Spleen (tissue), 11 donors: ENCODE data around the gene TRUB1. TPM values are rescaled to one million over a fixed set of nuclear protein-coding genes. Genes with fewer than 3 reads are reported as not detected.

Experiments
- DNase-seq: peaks from one replicate; pipeline ENCODE4 v3.0.0-alpha.2; 2020
- H3K27ac ChIP-seq, 8 donors: fragments of 200-600 bp; sonication (generic) in 7 of 8; 1 replicate in 4 of 8; 2 replicates in 4 of 8; pipeline versions ENCODE4 v1.5.0 to v1.8.0; 2016 to 2021; ENCODE audit warnings: inconsistent platforms in 4 of 8, mild to moderate bottlenecking in 4 of 8, moderate library complexity in 1 of 8
- H3K27me3 ChIP-seq, 7 donors: fragments of 200-600 bp; sonication (generic) in 6 of 7; replicated peaks in 1 of 7; 1 replicate in 4 of 7; 2 replicates in 3 of 7; pipeline versions ENCODE4 v1.5.0 to v1.8.0; 2016 to 2021; ENCODE audit warnings: inconsistent platforms in 3 of 7, mild to moderate bottlenecking in 1 of 7
- H3K36me3 ChIP-seq, 6 donors: fragments of 200-600 bp; sonication (generic) in 5 of 6; 1 replicate in 4 of 6; 2 replicates in 2 of 6; pipeline versions ENCODE4 v1.5.0 to v1.8.0; 2016 to 2021; ENCODE audit warnings: inconsistent platforms in 2 of 6
- H3K4me1 ChIP-seq, 6 donors: fragments of 200-600 bp; sonication (generic) in 5 of 6; 1 replicate in 3 of 6; 2 replicates in 3 of 6; pipeline versions ENCODE4 v1.5.0 to v1.8.0; 2016 to 2021; ENCODE audit warnings: inconsistent platforms in 3 of 6
- H3K4me3 ChIP-seq, 8 donors: fragments of 200-600 bp; sonication (generic) in 7 of 8; 1 replicate in 4 of 8; 2 replicates in 4 of 8; pipeline versions ENCODE4 v1.5.0 to v1.8.0; 2016 to 2021; ENCODE audit warnings: inconsistent platforms in 4 of 8, mild to moderate bottlenecking in 4 of 8, moderate library complexity in 2 of 8
- H3K9me3 ChIP-seq, 8 donors: fragments of 200-600 bp; sonication (generic) in 7 of 8; 1 replicate in 4 of 8; 2 replicates in 4 of 8; pipeline versions ENCODE4 v1.5.0 to v1.8.0; 2016 to 2021; ENCODE audit warnings: inconsistent platforms in 4 of 8
- CTCF ChIP-seq, 11 experiments: fragments of 200-600 bp in 7 of 11; fragments of 450-650 bp in 4 of 11; sonication (generic) in 4 of 11; IDR thresholded peaks in 8 of 11; conservative IDR thresholded peaks in 3 of 11; 1 replicate in 7 of 11; 2 replicates in 4 of 11; pipeline versions ENCODE4 v1.4.0 to v1.8.0; 2016 to 2021; ENCODE audit warnings: antibody characterized with exemption in 11 of 11, inconsistent platforms in 4 of 11, mild to moderate bottlenecking in 1 of 11
- POLR2A ChIP-seq, 3 donors: fragments of 450-650 bp; IDR thresholded peaks; one replicate each; pipeline ENCODE4 v1.5.1; 2017; ENCODE audit warnings: antibody characterized with exemption in 3 of 3, mild to moderate bottlenecking in 1 of 3
- POLR2AphosphoS5 ChIP-seq, 3 donors: sonication (generic); formaldehyde crosslinking; IDR thresholded peaks; one replicate each; pipeline ENCODE4 v1.5.1; 2017; ENCODE audit warnings: antibody characterized with exemption in 3 of 3
- WGBS, 5 donors: extraction: QIAGEN DNeasy Blood & Tissue Kit in 3 of 5; methylation state at CpG; one replicate each; pipeline versions ENCODE4 v1.1.5 to v1.1.7; 2013 to 2018; 5-methylcytosine and 5-hydroxymethylcytosine counted together
- intact Hi-C: fragments of 100-400 bp; cut with DNase I; formaldehyde crosslinking; loops from one replicate; pipeline ENCODE4 v1.15.0; 2023; ENCODE audit warnings: low total_unique reads
- polyA plus RNA-seq, 3 donors: library from polyadenylated mRNA; stranded (reverse); fragments of 200-250 nt; gene quantifications; one replicate each; pipeline ENCODE4 v1.2.1, GENCODE V29; 2013
- total RNA-seq, 7 donors: library from RNA; depleted of rRNA in 3 of 7; stranded (reverse); fragments of >200 nt in 3 of 7; fragmentation: NEBNext Ultra II Directional in 4 of 7; extraction: Animal tissue kit (Norgen Biotek cat#: 25700) in 4 of 7; gene quantifications; one replicate each; pipeline versions ENCODE4 v1.1.0 to v1.2.1, GENCODE V29; 2016 to 2021
- donor health status: healthy with polysubstance abuse.
- donor health status: DM: no; HTN: no; CAD: no; lungs with moderate emphysema.
- donor health status: DM: no; HTN: no; CAD: no.
- donor health status: Bipolar disorder and iron deficiency.
- donor health status: healthy.
- donor health status: DM: no; HTN: no; CAD: no.
- donor health status: DM: yes; HTN: yes; CAD: no.

Gene TRUB1
- total and polyA plus RNA-seq, 10 donors: 4.8 to 22.8 (median 12.8) TPM

- H3K27me3 ChIP-seq: no peaks in the 10 kb centered on the region
- H3K9me3 ChIP-seq: no peaks in the 10 kb centered on the region
- TF ChIP-seq POLR2AphosphoS5 (IDR thresholded peaks at IDR 0.05) (no peak), CTCF (IDR thresholded peaks at IDR 0.05 in 8 of 11, conservative IDR thresholded peaks at IDR 0.05 in 3 of 11) (no peak), POLR2A (IDR thresholded peaks at IDR 0.05) (no peak)
- WGBS, 5 donors: 86 to 96% (median 87%) methylated on average over 3 of the region's 3 CpGs
- intact Hi-C loops: no loop called here
- no peaks in the 10 kb centered on the region for H3K36me3 ChIP-seq
- no peak overlapping the region for H3K27ac ChIP-seq
- H3K4me3 ChIP-seq: no peak overlapping the region
- no peak for DNase-seq
- no peaks in the 10 kb centered on the region for H3K4me1 ChIP-seq
These were observed 40.4 kb upstream of the TRUB1 start for GRCh38 chr10:114897593-114897992.

GRCh38 chr10:114899982-114900381 is 38.0 kb upstream of the TRUB1 start:
- Histone ChIP-seq H3K4me3 (no peak overlapping the region), H3K9me3 (no peaks in the 10 kb centered on the region), H3K36me3 (no peaks in the 10 kb centered on the region), H3K4me1 (no peaks in the 10 kb centered on the region), H3K27me3 (peaks cover 0 to 3% (median 0%) of the 10 kb centered on the region in 7 donors), H3K27ac (no peak overlapping the region)
- intact Hi-C loops: no loop called here
- DNase-seq: no peak
- TF ChIP-seq POLR2A (IDR thresholded peaks at IDR 0.05) (no peak), POLR2AphosphoS5 (IDR thresholded peaks at IDR 0.05) (no peak), CTCF (IDR thresholded peaks at IDR 0.05 in 8 of 11, conservative IDR thresholded peaks at IDR 0.05 in 3 of 11) (no peak)
- 79 to 97% (median 89%) methylated on average over 2 of the region's 2 CpGs for WGBS, 5 donors

- 90 to 96% (median 93%) methylated on average over 12 of the region's 12 CpGs for WGBS, 5 donors
These were observed 37.3 kb upstream of the TRUB1 start for GRCh38 chr10:114900658-114901057.

GRCh38 chr10:114902151-114902550 is 35.8 kb upstream of the TRUB1 start:
- H3K4me1 ChIP-seq: no peaks in the 10 kb centered on the region
- intact Hi-C loops: no loop called here
- WGBS, 5 donors: 76 to 85% (median 82%) methylated on average over 1 of the region's 1 CpG

More at GRCh38 chr10:114900658-114901057, 37.3 kb upstream of the TRUB1 start:
- H3K36me3 ChIP-seq: no peaks in the 10 kb centered on the region
- H3K4me1 ChIP-seq: no peaks in the 10 kb centered on the region
- H3K9me3 ChIP-seq: no peaks in the 10 kb centered on the region
- no peak for DNase-seq
- intact Hi-C loops: no loop called here
- no peak overlapping the region for H3K4me3 ChIP-seq
- no peak overlapping the region for H3K27ac ChIP-seq
- TF ChIP-seq CTCF (IDR thresholded peaks at IDR 0.05 in 8 of 11, conservative IDR thresholded peaks at IDR 0.05 in 3 of 11): no peak
- TF ChIP-seq POLR2A (IDR thresholded peaks at IDR 0.05): no peak
- no peak for TF ChIP-seq POLR2AphosphoS5 (IDR thresholded peaks at IDR 0.05)
- H3K27me3 ChIP-seq: peaks cover 0 to 3% (median 0%) of the 10 kb centered on the region in 7 donors

More at GRCh38 chr10:114902151-114902550, 35.8 kb upstream of the TRUB1 start:
- no peaks in the 10 kb centered on the region for H3K9me3 ChIP-seq
- H3K27ac ChIP-seq: no peak overlapping the region
- TF ChIP-seq POLR2AphosphoS5 (IDR thresholded peaks at IDR 0.05) (no peak), CTCF (IDR thresholded peaks at IDR 0.05 in 8 of 11, conservative IDR thresholded peaks at IDR 0.05 in 3 of 11) (no peak), POLR2A (IDR thresholded peaks at IDR 0.05) (no peak)
- H3K4me3 ChIP-seq: no peak overlapping the region
- peaks cover 0 to 3% (median 0%) of the 10 kb centered on the region in 7 donors for H3K27me3 ChIP-seq
- DNase-seq: no peak
- H3K36me3 ChIP-seq: no peaks in the 10 kb centered on the region
